ENCODE results near the gene ALG14.
"Not testable (repeated sequence)": the region's sequence is repeated elsewhere in the genome, so short reads cannot be mapped to it uniquely, and the experiment has no call there.

ALG14 gene

GRCh38 chr1:95005584-95005983 is 67.2 kb downstream of the ALG14 start:
- no peak for DNase-seq

GRCh38 chr1:95004013-95004412 is 68.7 kb downstream of the ALG14 start:
- DNase-seq: no peak

- DNase-seq: no peak
These were observed 69.4 kb downstream of the ALG14 start for GRCh38 chr1:95003433-95003738.

GRCh38 chr1:95002540-95003432 is 70.0 kb downstream of the ALG14 start:
- DNase-seq: peak in 1 of 14 donors; percentile 31

- DNase-seq: no peak
These were observed 70.6 kb downstream of the ALG14 start for GRCh38 chr1:95002164-95002539.

GRCh38 chr1:94999456-95000131 is 73.2 kb downstream of the ALG14 start:
- DNase-seq: no peak

GRCh38 chr1:94998748-94999147 is 74.0 kb downstream of the ALG14 start:
- no peak for DNase-seq

GRCh38 chr1:94998114-94998513 is 74.6 kb downstream of the ALG14 start:
- DNase-seq: no peak

- DNase-seq: not testable (repeated sequence)
These were observed 77.2 kb downstream of the ALG14 start for GRCh38 chr1:94995536-94995935.

- DNase-seq: peak in 1 of 14 donors; percentile 29
These were observed 77.9 kb downstream of the ALG14 start for GRCh38 chr1:94994805-94995204.

- peak in 1 of 14 donors; percentile 29 for DNase-seq
These were observed 78.7 kb downstream of the ALG14 start for GRCh38 chr1:94993931-94994645.

- DNase-seq: no peak
These were observed 79.7 kb downstream of the ALG14 start for GRCh38 chr1:94992863-94993563.

- DNase-seq: no peak
These were observed 80.6 kb downstream of the ALG14 start for GRCh38 chr1:94992161-94992560.

- no peak for DNase-seq
These were observed 82.8 kb downstream of the ALG14 start for GRCh38 chr1:94989911-94990473.

- DNase-seq: no peak
These were observed 83.4 kb downstream of the ALG14 start for GRCh38 chr1:94989398-94989797.

GRCh38 chr1:94988356-94988755 is 84.4 kb downstream of the ALG14 start:
- no peak for DNase-seq

- no peak for DNase-seq
These were observed 86.0 kb downstream of the ALG14 start for GRCh38 chr1:94986783-94987182.

- no peak for DNase-seq
These were observed 89.5 kb downstream of the ALG14 start for GRCh38 chr1:94983171-94983739.

- no peak for DNase-seq
These were observed 90.4 kb downstream of the ALG14 start for GRCh38 chr1:94982398-94982797.

- DNase-seq: no peak
These were observed 91.2 kb downstream of the ALG14 start for GRCh38 chr1:94981575-94981973.

GRCh38 chr1:94980582-94981574 is 91.9 kb downstream of the ALG14 start:
- no peak for DNase-seq

All from C1 segment of cervical spinal cord (tissue), 14 donors.